Limb (tissue), 2 donors: ENCODE measurements around the gene ADRA2A.

Source experiments
- DNase-seq, 2 donors: peaks; one replicate each; pipeline ENCODE4 v3.0.0-alpha.2; 2016; ENCODE audit errors: extremely low spot score in 2 of 2

Gene ADRA2A

GRCh38 chr10:111076682-111077478 is at the start of gene ADRA2A:
Gene ADRA2A (plus strand): TSS chr10:111077029. CDS start chr10:111077997, 968 bp downstream.
- DNase-seq, result peak in 1 of 2 donors; percentile 80

GRCh38 chr10:111030042-111030750 is 46.6 kb upstream of the ADRA2A start:
- no peak for DNase-seq

- DNase-seq, result no peak
Measured at GRCh38 chr10:111034598-111035310, 42.1 kb upstream of the ADRA2A start.

- DNase-seq, result no peak
Measured at GRCh38 chr10:111035542-111035941, 41.3 kb upstream of the ADRA2A start.

- no peak for DNase-seq
Measured at GRCh38 chr10:111037858-111038257, 39.0 kb upstream of the ADRA2A start.

- no peak for DNase-seq
Measured at GRCh38 chr10:111039522-111039921, 37.3 kb upstream of the ADRA2A start.

GRCh38 chr10:111057006-111057405 is 19.8 kb upstream of the ADRA2A start:
- DNase-seq, result no peak

- DNase-seq, result no peak
Measured at GRCh38 chr10:111063471-111063870, 13.4 kb upstream of the ADRA2A start.

- DNase-seq, result peak in 1 of 2 donors; percentile 44
Measured at GRCh38 chr10:111072232-111072631, 4.6 kb upstream of the ADRA2A start.

- DNase-seq, result no peak
Measured at GRCh38 chr10:111075577-111076185, 1.1 kb upstream of the ADRA2A start.

GRCh38 chr10:111076191-111076681 is 593 bp upstream of the ADRA2A start:
- peak; percentile 71 to 90 for DNase-seq

GRCh38 chr10:111077479-111077784 is 603 bp downstream of the ADRA2A start:
- DNase-seq, result no peak

- DNase-seq, result peak in 1 of 2 donors; percentile 57
Measured at GRCh38 chr10:111077785-111078504, 1.1 kb downstream of the ADRA2A start.

- no peak for DNase-seq
Measured at GRCh38 chr10:111078505-111079185, 1.8 kb downstream of the ADRA2A start.

- DNase-seq, result no peak
Measured at GRCh38 chr10:111079241-111079760, 2.5 kb downstream of the ADRA2A start.

GRCh38 chr10:111079781-111080180 is 3.0 kb downstream of the ADRA2A start:
- DNase-seq, result no peak

- no peak for DNase-seq
Measured at GRCh38 chr10:111080224-111080623, 3.4 kb downstream of the ADRA2A start.

GRCh38 chr10:111081595-111081994 is 4.8 kb downstream of the ADRA2A start:
- DNase-seq, result no peak

- DNase-seq, result peak in 1 of 2 donors; percentile 21
Measured at GRCh38 chr10:111082102-111082975, 5.5 kb downstream of the ADRA2A start.
